Prostate gland (tissue), 2 donors: ENCODE measurements around the gene PAPPA2.

ENCODE experiments used
- CTCF ChIP-seq, 4 experiments: fragments of 200-600 bp in 2 of 4; fragments of 450-650 bp in 2 of 4; sonication (generic) in 2 of 4; IDR thresholded peaks; 1 replicate in 3 of 4; 2 replicates in 1 of 4; pipeline ENCODE4 v1.5.1; 2016 to 2019; ENCODE audit warnings: antibody characterized with exemption in 4 of 4, mild to moderate bottlenecking in 2 of 4, moderate library complexity in 2 of 4
- POLR2A ChIP-seq: fragments of 450-650 bp; IDR thresholded peaks from one replicate; pipeline ENCODE4 v1.6.1; 2016; ENCODE audit warnings: antibody characterized with exemption, mild to moderate bottlenecking
- POLR2AphosphoS5 ChIP-seq: sonication (generic); formaldehyde crosslinking; IDR thresholded peaks from one replicate; pipeline ENCODE4 v1.6.1; 2017; ENCODE audit warnings: antibody characterized with exemption

- no peak for TF ChIP-seq CTCF (IDR thresholded peaks at IDR 0.05)
- no peak for TF ChIP-seq POLR2A
- no peak for TF ChIP-seq POLR2AphosphoS5
Measured at GRCh38 chr1:176543360-176544129, 80.6 kb downstream of the PAPPA2 start.
